ENCODE measurements around the gene HAAO.

Gene HAAO

DNA sequence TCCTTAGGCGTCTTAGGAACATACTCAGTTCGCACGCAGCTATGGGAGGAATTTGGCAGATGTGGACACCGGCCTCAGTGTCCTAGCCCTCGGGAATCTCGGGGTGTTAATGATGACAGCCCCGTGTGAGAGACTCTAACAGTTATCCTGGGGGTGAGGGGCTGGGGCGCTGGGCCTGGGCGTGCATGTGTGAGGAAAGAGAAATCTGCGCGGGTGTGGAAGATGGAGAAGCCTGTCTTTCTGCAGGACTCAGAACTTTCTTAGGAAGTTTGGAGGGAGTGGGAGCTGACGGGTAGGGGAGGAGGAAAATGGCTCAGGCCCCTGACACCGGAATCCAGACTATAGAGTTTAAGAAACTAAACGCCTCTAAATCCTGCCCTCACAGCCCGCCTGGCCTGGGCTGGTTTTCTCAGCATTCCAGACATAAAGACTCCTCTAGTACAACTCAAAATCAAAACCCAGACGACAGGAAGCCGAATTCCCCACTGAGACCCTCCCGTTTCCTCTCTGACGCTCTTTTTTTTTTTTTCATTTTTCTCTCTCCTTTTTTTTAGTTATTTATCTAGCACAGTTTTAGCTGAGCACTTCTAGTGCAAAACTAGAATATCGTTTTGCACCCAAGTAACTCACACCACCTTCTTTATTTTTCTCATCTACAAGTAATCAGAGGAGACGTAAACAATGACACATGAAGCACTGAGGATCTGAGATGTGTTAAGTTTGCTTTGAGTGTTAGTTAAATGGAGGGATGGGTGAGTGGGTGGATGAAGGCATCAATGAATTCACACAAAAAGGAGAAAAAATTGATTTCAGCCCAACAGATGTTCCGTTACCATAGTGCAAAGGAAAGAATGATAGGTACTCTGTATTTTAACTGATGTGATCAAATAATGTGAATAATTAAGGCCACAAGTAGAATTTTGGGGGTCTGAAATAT is 1.2 kb upstream of the HAAO start:
- DNase-seq (ENCODE audit: low read depth in 3 of 3) = no peak

DNA sequence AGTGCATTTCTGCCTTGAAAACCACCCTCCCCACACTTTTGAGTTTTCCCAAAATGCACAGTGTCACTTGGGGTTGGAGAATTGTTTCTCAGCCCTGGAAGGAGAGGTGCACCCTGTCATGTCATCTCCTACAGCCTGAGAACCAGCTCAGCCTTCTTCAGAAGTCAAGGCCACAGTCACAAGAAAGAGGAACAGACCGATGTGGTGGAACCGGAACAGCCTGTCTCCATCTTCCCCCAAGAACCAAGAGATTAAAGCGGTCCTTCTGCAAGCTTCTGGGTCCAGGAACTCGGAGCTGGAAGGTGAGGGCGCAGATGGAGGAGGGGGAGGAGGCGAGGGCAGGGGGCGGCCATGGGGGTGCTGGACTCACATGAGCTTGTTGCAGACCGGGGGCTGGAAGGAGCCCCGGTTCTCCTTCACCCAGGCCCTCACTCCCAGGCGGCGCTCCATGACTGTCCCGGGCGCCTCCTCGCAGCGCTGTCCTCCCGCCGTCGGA is 248 bp downstream of the HAAO start:
- no peak for DNase-seq (ENCODE audit: low read depth in 3 of 3)

DNA sequence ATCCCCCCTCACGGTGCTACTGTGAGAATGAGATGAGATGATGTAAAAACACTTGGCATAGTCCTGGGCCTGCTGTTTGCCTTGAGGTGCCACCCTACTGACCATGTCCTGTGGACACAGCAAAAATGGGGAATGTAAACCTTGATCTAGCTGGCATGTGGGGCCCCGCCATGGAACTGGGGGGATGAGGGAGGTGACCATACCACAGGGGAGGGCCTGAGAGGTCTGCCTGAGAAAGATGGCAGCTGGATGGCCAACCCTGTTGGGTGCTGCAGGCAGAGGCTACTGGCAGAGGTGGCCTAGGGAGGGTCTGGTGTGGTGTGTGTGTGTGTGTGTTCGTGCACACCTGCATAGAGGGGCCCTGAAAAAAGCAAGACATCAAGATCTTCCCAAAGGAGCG is 777 bp downstream of the HAAO start:
- DNase-seq (ENCODE audit: low read depth in 3 of 3) = no peak

DNA sequence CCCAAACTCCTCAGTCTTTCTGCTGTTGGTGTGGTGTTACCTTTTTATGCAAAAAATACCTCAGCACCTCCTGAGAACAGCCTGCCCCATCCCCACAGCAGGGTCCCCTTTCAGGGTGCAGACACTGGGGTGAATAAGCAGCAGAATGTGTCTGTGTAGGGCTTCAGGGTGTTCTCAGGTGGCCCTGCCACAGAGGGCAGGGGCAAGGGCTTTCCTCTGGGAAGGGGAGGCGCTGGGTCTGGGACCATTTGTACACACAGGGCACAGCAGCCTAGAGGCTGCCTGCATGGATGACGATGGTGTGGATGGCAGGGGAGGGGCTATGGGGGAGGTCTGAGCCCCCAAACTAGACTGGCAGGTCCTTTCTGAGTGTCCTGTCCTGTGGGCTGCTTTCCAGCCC is 2.6 kb downstream of the HAAO start:
- DNase-seq (ENCODE audit: low read depth in 3 of 3) = no peak

DNA sequence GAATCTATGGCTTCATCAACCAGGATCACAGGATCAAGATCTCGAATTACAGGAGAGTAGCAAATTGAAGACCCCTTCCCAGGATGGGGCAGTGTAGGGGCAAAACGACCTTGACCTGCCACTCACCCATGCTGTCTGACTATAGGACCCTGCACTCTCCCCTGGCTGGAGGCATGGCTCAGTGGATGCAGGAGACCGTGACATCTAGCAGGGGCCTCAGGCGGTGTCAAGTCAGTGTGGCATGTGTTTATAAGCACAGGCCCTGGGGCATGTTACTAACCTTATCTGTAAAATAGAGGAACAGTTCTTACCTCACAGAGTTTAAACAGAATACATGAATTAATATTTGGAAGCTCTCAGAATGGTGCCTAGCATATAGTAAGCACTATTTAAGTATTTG is 3.5 kb downstream of the HAAO start:
- no peak for DNase-seq (ENCODE audit: low read depth in 3 of 3)

DNA sequence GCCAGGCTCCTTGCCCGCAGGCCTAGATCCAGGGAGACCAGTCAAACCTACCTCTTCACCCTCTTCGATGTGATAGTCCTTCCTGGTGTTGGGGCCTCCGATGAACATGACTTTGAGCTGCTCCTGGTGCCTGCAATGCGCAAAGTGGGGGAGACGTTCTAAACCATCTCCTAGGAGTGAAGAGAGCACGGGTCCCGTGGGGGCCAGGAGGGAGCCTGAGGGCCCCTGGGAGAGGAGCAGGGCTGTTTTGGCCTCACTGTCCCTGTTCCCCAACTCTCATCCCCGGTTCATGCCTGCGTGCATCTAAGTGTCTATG is 3.9 kb downstream of the HAAO start:
- DNase-seq (ENCODE audit: low read depth in 3 of 3) = no peak

DNA sequence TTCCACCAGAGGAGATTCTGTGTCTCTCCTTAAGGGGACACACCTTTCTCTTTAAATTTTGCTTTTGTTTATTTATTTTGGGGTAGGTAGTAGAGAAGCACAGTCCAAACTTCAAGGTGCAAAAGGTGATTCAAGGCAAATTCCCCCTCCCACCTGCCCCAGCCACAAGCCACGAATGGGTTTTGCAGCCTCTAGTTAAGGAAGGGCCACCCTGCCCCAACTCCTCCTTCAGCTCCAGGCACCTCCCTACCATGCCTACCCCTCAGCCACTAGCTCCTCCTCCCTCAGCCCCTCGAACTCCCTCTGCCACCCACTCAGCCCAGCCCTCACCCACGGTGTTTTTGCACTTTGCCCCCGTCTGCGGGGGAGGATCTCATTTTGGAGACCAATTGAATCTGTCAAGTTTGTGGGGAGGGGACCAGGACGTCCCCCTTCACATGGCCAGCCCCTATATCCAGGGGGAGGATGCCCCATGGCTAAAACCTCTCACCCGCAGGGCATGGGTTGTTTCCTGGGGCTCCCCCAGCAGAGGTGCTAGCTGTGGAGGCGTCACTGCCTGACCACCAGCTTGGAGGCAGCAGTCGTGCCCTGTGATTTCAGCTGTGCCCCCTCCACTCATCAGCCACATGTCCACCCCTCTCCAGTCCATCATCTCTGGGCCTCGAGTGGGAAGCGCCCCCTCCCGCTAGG is 4.5 kb downstream of the HAAO start:
- DNase-seq (ENCODE audit: low read depth in 3 of 3) = no peak

DNA sequence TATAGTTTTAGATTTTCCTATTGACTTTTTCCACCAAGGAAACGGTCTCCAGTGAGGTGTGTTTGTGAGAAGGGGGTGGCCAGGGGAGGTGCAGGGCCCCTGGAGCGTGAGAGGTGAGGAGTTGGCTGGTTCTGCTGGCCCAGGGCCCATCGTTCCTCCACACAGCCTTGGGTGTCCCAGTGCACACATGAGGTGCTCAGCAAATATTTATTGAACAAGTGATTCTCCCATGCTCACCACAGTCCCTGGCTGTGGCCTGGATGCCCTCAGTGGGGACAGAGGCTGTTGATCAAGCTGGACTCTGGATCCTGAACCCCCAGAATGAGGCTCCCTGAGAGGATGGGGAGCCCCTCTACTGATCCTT is 5.0 kb downstream of the HAAO start:
- no peak for DNase-seq (ENCODE audit: low read depth in 3 of 3)

DNA sequence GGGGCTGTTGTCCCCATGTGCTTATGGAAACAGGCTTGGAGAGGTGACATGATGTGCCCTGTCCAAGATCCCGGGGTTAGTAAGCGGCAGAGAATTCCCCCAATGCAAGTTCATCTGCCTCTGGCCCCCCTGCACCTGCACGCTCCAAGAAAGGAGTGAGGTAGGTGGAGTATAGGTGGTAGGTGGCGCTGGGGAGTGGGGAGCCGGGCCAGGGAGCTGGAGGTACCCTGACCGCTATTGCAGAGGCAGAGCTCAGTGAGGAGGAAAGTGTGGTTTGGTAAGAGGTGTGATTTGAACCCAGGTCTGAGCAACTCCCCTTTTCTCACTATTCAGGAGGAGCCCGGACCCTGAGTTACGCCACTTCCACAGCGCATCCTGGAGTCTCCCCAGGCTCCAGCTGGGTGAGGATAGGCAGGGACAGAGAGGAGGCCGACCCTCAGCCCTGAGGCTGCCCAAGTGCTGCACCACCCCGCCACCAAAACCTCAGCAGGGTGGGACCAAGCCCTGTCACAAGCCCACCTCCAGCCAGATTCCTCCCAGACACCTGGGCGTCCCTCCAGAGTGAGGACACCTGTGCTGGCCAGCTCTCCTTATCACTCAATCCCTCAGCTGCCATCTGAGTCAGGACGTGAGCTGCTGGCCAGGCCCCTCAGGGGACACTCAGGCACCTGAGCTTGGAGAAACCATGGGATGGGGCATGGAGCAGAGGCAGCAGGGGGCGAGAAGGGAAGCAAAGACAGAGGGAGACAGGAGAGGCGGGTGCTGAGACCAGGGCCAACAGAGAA is 5.6 kb downstream of the HAAO start:
- no peak for DNase-seq (ENCODE audit: low read depth in 3 of 3)

DNA sequence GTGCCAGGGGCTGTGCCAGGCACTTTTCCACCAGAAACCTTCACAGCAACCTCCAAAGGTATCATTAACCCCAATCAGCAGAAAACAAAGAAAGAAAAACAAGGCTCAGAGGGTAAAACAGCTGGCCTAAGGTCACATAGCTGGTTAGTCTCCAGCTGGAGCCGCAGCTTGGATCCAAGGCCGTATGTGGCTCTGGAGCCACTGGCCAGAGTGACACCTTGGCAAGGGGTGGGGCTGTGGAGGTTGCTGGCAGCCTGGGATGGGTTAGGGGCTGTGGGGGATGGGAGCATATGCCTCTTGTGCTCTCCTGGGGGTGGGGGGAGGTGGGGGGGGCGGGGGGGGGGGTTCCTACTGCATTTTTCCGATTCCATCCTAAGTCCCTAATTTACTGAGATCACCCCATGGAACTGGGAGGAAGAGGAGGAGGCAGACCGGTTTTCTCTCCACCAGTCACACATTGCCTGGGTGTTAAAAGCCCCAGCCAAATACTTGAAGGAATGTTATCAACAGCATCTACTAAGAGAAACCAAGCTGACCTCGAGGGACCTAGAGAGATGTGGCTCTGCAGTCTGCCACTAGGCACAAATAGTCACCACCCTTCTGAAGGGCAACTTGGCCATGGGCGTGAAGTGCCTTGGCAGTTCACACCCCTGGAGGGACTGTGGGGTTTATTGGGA is 8.0 kb downstream of the HAAO start:
- DNase-seq (ENCODE audit: low read depth in 3 of 3) = no peak

DNA sequence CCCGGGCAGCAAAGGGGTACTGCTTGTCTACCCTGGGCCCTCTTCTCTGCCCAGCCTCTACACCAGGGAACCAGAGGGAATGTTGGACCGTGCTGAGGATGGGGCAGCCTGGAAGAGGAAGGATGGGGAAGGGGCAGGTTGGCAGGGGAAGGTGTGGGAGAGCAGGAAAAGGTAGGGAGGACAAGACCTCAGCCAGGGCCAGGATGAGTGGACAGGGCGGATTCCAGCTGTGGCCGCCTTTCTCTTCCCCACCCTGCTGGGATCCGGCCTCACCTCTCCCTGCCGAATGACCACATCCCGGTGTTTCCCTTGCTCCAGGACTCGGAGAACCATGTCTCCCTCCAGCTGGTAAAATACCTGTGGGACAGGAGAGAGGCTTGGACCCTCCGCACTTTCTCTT is 8.9 kb downstream of the HAAO start:
- DNase-seq (ENCODE audit: low read depth in 3 of 3) = no peak

DNA sequence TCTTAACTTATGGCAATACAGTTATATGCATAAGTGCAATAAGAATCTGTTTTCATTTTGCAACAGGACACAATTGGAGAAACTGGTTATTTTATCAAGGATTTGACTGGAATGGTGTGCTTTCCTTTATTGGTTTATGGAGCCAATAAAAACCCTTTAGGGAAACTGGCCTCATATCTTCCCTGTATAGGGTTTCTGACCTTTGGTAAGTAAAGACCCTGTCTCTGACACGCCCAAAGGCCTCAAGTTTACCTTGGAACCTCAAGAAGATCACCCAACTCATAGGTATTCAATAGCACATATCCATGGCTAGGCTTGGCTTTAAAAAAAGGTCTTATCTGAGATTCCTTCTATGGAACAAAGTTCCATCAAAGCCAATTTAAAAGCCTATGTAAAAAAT is 11.2 kb downstream of the HAAO start:
- DNase-seq (ENCODE audit: low read depth in 3 of 3) = no peak

DNA sequence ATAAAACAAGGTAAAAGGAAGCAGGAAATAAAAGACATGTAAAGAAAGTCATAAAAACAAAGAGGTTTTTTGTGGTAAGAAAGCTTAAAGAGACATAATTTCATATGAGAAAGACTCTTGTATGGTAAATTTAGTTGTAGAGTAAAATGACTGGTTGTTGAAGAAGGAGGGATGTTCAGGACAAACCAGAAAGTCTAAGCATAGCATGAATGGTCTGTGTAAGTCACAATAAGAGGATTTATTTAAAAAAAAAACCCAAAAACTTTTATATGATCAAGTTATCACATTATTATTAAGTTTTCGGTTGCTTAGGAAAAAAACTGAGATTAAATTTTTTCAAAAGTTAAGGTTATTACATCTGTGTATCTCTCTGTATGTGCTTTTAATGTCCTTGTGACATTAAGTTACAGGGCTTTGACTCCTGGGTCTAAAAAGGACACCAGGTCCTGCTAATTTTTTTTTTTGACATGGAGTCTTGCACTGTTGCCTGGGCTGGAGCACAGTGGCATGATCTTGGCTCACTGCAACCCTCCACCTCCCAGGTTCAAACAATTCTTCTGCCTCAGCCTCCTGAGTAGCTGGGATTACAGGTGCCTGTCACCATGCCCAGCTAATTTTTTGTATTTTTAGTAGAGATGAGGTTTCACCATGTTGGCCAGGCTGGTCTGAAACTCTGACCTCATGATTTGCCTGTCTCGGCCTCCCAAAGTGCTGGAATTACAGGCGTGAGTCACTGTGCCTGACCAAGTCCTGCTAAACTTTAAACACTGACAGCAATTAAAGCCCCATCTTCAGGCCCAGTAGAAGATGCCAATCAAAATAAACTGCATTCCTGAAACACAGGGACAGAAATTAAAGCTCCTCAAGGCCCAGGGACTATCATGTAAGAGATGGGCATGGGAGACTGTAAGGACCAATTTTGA is 14.2 kb downstream of the HAAO start:
- DNase-seq (ENCODE audit: low read depth in 3 of 3) = no peak

DNA sequence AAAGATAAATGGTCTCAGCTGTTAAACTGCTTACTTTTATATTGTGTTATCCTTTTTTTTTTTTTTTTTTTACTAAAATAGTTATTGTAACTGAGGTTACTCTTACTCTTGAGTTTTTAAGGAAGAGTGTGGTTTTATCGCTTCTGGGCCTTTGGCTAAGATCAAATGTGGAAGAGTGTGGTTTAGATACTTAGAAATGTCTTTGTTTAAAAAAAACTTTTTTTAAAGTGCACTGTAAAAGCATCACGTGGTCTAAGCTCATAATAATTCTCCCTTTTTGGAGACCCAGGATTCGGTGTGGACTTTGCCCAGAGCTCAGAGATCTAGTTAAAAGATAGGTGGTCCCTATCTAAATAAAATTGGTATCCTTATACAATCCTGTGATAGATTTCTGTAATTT is 16.6 kb downstream of the HAAO start:
- DNase-seq (ENCODE audit: low read depth in 3 of 3) = no peak

DNA sequence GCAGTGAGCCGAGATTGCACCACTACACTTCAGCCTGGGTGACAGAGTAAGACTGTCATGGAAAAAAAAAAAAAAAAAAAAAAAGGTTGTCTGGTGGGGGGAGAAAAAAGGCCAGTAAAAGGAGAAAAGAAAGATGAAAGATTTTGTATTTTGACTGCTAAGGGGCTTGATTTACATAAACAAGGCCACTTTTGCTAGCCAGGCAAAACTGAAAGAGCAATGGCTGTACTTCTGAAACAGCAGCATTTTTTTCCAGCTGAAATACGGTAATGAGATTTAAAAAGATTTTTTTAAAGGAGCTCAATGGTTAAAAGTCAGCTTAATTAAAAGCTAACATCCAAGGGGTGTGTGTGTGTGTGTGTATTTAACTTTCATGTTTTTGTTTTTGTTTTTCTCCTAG is 17.2 kb downstream of the HAAO start:
- no peak for DNase-seq (ENCODE audit: low read depth in 3 of 3)

DNA sequence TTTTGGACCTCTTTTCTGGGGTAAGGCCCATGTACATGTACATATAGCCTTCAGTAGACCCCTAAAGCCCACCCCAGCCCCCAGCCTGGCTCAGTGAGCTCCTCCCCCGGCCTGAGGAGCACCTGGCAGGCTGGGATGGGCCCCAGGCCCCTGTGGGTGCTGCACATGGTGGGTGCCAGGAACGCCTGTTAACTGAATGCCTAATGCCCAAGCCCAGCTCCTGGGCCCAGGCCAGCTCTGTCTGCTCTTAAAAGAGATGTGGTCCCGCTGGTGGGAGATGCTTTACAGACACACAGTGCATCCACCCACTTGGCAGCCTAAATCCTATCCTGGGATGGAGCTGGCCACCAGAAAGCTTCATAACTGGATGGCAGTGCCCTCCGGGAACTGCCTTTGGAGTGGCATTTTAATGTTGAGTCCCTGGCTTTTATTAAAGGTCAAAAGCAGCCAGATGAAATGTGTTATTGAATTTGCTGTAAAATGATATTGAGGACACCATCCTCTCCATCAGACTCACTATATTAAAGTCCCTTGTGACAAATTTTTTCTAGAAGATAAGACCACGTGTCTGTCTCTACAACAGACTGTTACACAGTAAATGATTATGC is 20.7 kb downstream of the HAAO start:
- no peak for DNase-seq (ENCODE audit: low read depth in 3 of 3)

DNA sequence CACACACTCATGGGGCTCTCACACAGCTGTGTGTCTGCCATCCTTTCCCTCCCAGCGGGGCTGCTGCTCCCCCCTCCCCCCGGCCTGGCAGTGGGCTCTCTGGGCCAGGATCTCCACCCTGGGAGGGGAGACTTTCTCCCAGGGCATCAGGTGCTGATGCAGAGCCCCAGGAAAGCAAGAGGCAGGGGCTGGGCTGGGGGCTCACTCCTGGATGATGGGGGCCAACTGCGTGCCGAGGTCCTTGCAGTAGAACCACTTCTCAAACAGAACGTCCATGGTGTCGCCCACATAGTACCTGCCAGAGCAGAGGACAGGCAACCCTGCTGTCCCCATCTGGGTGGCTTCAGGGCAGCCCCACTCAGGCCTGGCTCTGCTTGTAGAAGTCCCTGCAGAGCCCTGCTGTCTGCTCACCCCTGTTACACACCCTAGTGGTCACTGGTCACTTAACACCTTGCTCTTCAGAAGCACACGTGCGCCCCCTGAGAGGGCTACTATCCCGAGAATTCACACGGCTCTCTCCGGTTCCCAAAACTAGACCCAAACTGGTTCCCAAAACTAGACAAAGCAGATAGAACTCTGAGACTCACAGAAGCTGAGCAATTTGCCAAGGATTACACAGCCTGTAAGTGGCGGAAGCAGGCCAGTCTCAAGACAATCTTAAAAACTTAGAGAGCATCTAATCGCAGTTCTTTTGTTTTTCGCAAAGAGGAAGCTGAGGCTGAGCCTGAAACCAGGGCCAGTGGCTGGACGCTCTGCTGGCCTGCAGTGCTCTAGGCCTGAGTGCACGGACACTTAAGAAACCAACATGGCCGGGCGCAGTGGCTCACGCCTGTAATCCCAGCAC is 21.9 kb downstream of the HAAO start:
- no peak for DNase-seq (ENCODE audit: low read depth in 3 of 3)

DNA sequence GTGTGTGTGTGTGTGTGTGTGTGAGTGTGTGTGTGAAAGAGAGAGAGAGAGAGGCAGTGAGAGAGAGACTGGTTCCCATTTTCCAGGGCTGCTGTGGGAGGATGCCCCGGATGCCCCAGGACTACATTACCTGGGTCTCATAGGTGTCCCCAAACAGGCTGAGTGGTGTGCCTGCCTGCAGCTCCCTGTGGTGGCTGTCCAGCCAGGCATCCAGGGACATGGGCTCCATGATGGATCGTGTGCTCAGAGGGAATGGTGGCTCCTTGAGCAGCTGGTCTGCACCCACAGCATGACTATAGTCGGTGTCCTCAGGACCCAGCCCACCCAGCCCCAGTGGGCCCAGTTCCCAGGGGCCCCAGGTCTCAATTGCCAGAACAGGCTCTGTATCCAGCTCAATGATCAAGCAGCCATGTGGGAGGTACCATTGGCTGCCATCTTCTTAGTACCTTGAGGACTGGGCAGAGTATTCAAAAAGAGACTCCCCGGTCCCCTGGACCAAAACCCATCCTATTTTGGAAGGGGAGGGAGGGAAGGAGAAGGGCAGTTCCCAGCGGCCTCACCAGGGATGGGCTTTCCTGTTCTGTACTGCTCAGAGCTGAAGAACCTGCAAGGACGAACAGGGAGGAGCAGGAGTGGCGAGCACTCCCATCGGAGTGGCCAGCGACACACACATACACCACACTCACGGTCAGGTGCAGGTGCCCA is 22.6 kb downstream of the HAAO start:
- DNase-seq (ENCODE audit: low read depth in 3 of 3) = no peak

DNA sequence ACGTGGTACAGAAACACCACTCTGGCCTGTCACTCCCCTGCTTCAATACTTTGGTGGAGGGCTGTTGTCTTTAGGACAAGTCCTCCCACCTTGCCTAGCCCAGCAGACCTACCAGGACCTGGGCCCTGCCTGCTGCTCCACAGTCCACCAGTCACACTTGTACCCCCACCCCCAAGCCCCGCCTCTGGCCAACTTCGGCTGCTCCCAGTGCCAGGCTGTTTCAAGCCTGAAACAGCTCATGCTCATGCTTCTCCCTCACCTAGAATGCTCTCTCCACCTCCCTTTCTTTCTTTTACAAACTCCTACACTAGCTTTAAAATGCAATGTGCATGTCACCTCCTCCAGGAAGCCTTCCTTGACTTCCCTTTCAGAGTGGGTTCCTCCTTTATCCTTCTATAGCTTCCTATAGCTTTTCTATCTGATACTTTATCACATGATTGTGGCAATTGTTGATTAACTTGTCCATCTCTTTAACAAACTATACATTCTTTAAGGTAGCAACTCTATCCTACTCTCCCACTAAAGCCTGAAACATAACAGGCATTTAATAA is 23.6 kb downstream of the HAAO start:
- DNase-seq (ENCODE audit: low read depth in 3 of 3) = no peak

Measured in stimulated activated CD4-positive, alpha-beta T cell treated with anti-CD3 and anti-CD28 coated beads, TNF-alpha, amount 100 ng/mL, for 48 hours (primary cell).